PC-9 (cell line): ENCODE measurements around the gene PLCB3.

ENCODE experiments used
- EZH2 ChIP-seq: fragments of 200-600 bp; sonication (generic); IDR thresholded peaks from 2 replicates; pipeline ENCODE4 v1.8.0; 2017; ENCODE audit warnings: antibody characterized with exemption, low read depth
- TF ChIP-seq, protein P1 (sequence below): fragments of 200-600 bp; sonication (generic); conservative IDR thresholded peaks from 2 replicates; pipeline ENCODE4 v1.6.1; 2017; ENCODE audit warnings: mixed run types, antibody characterized with exemption, mild to moderate bottlenecking, moderate library complexity

DNA sequence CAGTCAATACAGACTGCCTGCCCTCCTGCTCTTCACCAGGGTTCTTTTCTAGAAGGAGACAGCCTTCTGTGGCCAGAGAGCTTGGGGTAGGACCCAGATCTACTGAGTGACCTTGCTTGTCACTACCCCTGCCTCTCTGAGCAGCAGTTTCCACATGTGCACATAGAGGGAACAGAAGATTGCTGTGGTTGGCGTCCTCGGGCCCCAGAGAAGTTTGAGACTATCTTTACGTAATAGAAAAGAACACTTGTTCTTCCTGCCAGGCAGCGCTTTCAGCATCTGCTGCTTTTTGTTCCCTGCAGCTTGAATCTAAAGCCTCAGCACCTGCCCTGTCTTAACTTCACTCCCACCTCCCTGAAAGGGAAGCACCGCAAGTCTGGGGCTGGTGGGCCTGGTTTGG, 12.3 kb upstream of the PLCB3 start:
- no peak for TF ChIP-seq EZH2
- TF ChIP-seq, protein P1, sequence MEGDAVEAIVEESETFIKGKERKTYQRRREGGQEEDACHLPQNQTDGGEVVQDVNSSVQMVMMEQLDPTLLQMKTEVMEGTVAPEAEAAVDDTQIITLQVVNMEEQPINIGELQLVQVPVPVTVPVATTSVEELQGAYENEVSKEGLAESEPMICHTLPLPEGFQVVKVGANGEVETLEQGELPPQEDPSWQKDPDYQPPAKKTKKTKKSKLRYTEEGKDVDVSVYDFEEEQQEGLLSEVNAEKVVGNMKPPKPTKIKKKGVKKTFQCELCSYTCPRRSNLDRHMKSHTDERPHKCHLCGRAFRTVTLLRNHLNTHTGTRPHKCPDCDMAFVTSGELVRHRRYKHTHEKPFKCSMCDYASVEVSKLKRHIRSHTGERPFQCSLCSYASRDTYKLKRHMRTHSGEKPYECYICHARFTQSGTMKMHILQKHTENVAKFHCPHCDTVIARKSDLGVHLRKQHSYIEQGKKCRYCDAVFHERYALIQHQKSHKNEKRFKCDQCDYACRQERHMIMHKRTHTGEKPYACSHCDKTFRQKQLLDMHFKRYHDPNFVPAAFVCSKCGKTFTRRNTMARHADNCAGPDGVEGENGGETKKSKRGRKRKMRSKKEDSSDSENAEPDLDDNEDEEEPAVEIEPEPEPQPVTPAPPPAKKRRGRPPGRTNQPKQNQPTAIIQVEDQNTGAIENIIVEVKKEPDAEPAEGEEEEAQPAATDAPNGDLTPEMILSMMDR, result no peak
